NCI-H2171 treated with DMSO at 0.1 percent for 48 hours (cell line): ENCODE results near the gene PCSK6.
A peak's percentile ranks its signal among the peaks of the same experiment; 100 is the strongest.
"Not testable (repeated sequence)": the region's sequence is repeated elsewhere in the genome, so short reads cannot be mapped to it uniquely, and the experiment has no call there.

Experiments
- DNase-seq: peaks from one replicate; lab custom pipeline; 2025; lab: John Stamatoyannopoulos, UW

The PCSK6 gene

DNA sequence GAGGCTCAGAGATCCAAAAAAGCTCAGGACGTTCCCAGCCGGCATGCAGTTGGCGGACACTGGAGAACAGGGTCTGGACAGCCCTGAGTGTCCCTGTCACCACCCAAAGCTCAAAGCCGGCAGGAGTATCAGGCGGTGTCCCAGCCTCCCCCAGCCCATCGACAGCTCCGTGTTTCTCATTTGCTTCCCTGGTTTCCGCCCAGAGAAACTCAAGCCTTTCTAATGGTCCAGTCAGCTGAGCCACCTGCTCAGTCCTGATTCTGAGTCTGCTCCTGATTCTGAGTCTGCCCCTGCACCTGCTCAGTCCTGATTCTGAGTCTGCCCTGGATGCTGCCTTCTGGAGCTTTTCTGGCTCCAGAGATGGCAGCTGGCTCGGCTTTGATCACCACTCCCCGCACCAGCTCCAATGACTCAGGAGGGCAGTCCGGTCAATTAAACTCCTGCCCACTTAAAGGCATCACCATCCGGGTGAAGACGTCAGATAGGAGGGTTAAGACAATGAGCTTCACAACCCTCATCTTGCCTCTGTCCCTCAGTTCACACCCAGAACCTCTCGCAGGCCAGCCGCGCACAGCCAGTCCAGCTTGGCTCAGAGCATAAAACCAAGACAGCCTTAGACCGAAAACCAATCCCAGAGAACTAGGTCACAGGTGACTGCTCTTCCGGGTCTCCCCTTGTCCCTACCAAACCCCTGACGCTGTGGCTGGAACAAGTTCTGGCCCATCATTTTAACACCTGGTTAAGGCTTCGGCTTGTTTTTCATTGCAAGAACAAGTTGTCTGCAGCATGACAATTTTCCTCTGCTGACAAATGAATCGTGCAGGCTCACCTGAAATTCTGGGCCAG, 6.8 kb downstream of the PCSK6 start:
- peak; percentile 62 for DNase-seq

DNA sequence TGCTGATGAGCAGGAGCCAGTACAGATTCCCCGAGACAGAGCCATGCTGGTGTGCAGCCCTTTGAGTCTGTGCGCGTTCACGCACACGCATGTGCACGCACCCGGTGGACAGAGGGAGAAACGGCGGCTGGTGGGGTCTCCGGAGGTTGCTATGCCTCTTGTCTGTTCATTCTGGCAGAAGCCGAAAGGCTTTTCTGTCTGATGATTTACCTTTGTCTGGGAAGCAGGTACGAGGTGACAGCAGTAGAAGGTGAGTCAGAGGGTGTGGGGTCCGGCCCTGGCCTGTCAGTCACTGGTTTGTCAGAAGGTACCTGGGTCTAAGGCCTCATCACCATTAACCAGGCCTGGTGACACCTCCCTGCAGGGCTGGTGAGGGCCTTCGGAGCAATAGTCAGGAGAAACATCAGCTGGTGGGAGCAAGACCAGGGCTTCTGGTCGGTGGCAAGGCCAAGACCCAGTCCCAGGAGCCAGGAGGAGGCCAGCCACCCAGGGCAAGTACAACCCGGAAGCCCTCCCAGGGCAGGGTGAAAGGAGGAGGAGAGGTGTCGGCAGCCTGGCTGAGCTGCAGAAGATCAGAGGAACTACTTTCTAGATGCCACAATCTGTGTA, 7.5 kb downstream of the PCSK6 start:
- DNase-seq: no peak

DNA sequence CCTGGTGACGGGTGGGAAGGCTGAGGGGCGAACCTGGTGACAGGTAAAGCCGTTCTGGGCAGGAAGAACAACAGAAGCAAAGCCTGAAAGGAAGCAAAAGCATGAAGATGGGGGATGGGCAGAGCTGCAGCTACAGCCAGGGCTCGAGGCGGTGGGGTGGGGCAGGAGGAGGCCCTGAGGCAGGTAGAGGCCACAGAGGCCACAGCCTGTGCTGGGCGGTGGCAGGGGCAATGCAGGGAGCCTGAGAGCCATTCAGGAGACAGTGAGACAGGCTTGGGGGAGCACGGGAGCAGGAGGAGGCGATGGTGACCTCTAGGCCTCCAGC, 8.2 kb downstream of the PCSK6 start:
- DNase-seq: no peak

DNA sequence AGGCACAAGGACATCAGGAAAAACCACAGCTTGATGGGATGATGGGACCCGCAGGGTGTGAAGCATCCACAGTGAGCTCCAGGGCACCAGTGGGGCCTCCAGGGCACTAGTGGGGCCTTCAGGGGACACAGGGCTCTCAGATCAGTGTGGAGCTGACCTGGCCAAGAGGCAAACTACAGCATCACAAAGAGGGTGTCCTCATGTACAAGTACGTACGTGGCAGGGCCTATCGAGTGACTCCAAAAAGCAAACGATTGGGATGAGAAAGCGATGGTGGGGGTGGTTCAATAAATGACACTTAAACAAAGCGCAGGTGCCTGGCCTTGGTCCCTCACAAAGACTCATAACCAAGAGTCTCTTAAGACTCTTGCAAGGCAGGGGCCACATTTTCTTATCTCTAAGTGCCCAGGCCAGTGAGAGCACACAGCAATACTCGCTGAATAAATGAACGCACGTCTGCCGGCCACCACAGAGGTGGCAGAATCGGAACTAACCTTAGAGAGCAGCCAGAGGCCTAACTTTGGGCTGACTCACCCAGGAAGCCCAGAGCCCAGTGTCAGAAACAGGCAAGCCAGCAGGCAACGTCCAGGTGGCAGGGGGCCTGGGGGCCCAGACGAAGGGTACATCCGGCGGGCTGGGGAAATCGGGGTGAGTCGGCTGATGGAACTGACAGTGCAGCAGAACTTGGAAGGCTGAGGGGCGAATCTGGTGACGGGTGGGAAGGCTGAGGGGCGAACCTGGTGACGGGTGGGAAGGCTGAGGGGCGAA, 8.7 kb downstream of the PCSK6 start:
- no peak for DNase-seq

DNA sequence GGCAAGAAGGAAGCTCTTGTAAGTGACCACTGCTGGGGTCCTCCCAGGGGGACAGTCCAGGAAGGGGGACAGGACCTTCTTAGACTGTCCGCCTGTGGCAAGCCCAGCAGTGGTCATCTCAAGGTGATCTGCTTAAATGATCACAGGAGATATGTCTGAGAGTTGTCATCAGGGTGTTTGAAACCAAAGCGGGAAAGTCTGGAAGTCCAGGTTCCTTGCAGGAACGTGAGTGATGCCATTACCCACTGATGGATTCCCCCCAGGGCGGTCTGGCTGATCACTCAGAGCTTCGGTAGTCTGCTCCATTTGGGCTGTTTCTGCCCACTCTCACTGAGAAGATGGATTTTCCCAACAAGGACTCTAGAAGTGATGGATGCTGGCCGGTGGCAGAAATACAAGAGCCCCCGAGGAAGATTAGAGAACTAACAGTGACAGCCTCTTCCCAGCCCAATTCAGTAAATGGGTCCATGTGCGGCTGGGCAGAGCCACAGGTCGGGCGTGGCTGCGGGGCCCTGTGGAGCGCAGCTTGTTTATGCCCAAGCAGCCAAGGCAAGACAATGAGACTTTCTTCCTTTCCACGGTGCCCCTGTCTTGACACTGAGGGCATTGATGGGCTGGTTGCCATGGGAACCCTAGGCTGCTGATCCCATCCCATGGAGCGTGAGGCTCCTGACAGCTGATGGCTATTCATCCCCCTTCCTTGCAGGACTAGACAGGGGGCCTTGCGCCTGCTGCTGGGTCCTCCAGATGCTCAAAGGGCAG, 9.5 kb downstream of the PCSK6 start:
- DNase-seq: no peak

DNA sequence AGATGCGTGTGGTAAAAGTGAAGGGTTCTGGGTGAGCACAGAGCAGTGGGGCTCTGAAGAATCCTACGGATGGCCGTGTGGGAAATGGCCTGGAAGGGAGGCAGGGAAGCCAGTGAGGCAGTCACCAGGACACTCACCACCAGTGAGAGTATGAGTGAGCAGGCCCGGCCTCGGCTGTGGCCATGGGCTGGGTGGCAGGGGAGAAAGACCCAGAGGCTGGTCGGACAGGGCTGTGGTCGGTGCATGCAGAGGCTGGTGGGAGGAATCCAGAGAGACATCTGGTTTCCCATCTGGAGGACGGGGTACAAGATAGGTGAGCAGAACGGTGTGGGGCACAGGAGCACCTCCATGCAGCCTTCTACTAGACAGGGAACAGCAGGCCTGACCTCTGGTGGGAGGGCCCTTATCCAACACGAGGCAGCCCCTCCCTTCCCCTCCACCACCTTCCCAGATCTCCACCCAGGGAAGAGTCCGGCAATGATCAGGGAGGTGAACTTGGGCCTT, 10.1 kb downstream of the PCSK6 start:
- no peak for DNase-seq

DNA sequence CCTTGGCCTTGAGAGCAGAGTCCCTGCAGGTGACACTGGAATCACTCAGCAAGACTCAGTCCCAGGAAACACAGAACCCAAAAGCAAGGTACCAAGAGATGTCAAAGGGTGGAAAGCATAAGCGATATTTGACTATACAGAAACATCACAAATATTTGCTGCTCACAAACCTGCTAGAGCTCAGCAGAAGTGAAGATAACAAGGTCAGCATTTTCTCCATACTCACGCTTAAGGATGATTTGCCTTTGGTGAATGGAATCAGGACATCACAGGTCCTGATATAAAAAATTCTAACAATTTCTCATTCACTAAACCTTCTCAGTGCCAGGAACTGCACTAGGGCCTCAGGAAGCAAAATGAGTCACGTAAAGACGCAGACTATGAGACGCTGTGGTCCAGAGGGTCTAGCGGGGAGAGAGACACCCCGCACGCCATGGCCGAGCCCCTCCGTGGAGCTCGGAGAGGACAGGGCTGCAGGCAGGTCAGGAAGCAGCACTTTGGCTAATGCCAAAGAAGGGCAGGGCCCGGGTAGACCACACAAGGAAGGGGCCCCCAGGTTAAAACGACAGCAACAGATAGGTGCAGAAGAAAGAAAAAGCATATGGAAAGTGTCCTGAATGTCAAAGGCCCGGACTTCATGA, 10.7 kb downstream of the PCSK6 start:
- no peak for DNase-seq

DNA sequence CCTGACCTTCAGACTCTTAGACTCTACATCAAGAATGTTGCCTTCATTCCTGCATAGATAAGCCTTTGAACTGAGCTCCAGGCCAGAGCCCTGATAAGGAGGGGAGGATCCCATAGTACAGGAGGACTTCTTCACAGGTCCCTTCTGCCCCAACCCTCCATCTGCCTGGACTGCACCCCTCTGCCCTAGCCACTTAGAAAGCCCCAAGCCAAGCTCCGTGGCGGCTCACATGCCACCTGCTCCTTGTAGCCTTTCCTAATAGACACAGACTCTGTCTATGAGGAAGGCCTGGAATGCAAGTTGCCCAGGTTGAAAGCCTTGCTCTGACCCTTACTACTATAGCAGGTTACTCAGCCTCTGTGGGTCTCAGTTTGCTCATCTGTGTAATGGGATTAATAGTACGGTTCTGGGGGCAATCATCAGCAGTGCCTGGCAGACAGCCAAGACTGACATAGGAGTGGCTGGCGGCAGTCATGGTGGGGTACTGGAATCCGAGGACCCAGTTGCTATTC, 11.6 kb downstream of the PCSK6 start:
- DNase-seq: peak; percentile 24

DNA sequence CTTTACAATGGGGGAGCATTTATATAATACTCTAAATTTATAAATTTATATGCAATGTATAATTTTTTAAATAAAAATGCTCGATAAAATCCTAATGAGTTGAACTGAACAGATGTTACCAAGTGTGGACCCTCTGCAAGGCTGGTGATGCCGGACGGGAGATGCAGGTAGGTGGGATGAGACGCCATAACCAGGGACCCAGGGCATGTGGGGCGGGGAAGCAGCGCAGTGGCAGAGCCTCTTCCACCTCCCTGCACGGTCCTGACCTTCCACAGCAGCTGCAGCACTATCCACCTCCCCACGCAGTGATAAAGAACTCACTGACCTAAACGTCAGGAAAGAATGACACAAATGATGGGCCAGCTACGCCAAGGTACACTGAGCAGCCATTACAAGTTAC, 12.8 kb downstream of the PCSK6 start:
- DNase-seq: no peak

DNA sequence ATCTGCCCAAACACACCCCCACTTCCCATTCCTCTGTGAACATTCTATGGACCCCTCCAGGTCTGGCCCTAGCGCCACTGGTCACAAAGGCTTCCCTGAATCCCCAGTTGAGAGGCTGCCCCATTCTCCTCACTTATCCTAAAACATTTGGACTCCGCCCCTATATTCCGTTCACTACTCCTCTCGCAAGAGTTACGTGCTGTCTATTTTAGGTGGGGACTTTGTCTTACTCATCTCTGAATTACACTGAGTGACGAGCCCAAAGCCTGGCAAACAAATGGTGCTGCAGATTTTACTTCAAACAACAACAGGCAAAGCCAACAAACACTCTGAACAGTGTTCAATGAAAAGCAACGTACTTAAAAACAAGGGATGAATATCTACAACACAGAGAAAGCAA, 14.5 kb downstream of the PCSK6 start:
- DNase-seq: no peak

DNA sequence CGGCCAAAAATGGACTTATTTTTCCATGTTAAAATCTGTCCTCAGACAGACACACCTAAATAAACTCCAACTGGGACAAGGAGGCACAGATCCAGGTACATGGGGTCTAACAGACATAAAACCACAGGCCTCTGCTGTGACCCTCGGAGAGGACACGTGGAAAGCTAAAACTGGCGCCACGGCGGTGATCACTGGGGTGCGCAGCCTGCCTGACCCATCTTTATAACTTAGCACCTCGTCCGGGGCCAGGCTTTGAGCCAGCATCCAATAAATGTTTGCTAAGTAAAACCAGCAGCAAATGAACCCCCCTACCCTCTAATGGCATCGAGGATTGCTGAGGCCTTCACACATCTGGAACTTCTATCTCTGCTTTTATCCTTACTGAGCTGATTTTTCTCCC, 15.3 kb downstream of the PCSK6 start:
- DNase-seq: no peak

DNA sequence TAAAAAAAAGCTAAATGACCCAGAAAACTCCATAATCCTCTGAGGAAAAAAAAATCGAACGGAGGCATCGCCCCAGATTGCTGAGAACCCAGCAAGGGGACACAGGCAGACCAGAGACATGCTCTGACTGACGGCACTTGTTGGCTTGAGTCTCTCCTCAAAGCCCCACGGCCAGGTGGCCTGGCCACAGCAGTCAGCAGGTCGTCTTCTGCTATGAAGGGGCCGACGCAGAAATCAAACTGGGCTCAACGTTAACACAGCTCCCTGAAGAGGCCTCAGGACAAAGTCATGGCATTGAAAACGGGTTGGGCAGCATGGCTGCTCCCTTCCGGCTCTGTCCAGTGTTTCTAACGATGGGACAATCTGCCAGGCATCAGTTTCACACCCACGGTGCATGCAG, 17.5 kb downstream of the PCSK6 start:
- no peak for DNase-seq

DNA sequence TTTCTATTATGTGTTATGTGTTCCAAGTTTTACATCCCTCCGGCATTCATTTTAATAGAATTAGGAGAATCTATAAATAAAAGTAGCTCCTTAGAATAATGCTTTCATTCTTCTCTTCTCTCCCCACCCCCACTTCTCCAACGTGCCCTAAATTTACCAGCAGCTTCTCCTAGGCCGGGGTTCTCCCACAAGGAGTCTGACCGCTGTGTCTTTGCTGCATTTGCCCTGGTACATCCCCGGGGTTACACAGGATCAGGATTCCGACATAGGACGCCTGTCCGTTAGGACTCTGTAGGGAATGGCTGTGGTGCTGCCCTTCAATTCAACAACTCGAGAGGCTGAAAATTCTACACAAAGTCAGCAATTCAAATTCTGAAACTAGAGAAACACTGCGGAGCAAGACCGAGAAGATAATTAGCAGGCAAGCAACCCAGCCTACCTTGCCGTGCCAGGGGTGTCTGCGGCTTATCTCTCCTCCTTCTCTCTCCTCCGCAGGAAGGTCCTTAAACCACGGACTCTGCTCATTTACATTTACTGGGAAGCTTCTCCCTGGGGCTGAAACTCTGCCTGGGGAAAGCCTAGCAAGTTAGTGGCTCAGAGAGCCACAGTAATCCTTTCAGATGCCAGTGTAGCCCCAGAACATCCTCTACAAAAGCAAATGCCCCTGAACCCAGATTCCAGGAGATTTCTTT, 18.8 kb downstream of the PCSK6 start:
- no peak for DNase-seq

DNA sequence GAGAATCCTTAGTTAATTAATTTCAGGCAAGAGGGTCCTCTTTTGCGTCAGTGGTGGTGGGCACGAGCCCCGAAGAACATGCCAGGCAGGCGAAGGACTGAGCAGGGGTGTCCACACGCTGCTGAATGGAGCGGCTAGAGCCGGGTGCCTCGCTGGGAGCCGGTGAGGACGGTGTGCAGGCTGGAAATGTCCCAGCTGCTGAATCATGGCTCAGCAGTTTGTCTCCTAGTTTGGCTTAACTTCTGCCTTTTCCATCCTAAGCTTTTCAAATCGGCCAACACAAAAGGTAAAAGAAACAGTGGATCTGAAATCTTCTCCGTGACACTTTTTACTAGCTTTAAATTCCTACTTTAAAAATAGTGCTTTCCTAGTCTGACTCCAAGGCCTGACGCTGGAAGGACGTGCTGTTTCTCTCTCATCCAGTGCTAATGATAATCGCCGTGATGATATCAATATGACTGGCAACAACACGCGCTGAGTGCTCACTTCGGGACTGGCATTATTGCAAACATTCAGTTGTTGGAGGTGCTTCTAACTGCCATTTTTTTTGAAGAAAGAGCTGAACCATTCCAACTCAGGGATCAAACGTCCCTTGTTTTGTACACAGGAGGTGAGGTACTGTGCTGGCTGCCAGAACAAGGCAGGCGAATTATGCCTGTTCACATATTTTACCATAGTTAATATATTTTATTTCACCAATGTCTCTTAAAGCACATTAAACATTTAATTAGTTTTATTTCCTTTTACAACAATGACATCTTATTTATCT, 19.8 kb downstream of the PCSK6 start:
- no peak for DNase-seq

DNA sequence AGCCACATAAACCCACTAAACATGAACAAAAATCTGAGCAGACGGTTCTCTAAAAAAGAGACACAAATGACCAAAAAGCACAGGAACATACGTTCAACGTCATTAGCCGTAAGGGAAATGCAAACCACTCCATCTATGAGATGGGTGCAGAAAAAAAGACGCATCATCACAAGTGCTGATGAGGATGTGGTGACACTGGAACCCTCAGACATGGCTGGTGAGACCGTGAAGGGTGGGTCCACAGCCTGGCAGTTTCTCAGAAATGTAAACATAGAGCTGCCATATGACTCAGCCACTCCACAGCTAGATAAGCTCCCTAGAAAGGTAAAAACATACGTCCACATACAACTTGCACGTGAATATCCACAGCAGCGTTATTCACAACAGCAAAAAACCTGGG, 23.3 kb downstream of the PCSK6 start:
- no peak for DNase-seq

DNA sequence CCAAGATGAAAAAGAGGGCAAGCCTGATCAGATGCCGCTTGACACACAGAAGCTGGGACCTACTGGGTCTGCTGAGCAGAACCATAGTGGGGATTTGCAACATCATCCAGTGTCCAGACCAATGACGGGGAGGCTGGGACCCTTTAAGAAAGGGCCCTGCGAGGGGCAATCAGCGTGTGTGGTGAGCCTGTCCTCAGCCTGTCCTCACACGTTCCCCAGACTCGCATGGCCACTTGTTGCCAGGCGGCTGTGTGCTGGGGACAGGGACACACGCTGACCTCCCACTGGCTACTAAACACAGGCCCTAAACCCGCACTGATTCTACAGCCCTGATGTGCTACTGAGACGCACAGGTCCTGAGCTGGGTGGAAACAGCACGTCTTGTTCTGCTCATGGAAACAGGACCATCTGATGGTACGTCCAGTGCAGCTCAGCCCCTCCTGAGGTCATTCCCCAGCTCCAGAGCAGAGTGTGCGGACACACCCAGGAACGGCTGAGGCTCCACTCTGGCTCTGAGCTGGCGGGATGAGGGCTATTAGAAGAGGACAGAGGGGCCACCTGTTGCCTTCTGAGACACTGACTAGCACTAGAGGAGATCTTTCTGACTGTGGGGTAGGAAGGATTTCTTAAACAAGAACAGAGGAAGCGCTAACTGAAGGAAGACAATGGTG, 24.4 kb downstream of the PCSK6 start:
- DNase-seq: no peak

DNA sequence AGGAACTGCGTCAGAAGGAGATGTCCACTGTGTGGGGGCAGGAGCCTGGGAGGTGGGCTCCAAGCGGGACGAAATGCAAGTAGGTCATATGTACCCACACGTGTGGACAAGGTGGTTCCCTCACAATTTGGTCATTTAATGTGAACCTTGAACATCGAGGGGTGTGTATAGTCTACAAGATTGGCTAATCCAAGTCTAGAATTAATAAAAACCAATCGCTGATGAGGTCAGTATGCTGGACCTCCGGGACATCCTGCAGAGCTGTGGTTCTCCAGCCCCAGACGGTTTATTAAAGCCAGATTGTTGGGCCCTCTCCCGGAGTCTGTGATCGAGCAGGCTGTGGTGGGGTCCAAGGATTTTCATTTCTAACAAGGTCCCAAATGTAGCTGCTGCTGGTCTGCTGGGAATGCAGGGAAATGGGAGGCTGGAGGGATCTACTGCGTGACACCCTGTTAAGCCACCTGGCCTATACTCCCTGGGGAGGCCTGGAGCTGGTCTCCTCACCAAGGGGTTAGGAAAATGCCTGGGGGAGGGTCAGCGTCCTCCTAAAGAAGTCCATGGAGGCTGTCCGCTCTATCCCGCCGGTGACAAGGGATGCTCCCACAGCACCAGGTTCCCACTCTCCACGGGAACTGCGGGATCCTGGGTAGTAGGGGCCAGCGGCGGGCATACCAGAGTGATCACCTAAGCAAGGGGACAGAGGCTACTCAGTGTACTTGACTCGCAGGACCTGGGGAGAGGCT, 25.1 kb downstream of the PCSK6 start:
- DNase-seq: no peak

DNA sequence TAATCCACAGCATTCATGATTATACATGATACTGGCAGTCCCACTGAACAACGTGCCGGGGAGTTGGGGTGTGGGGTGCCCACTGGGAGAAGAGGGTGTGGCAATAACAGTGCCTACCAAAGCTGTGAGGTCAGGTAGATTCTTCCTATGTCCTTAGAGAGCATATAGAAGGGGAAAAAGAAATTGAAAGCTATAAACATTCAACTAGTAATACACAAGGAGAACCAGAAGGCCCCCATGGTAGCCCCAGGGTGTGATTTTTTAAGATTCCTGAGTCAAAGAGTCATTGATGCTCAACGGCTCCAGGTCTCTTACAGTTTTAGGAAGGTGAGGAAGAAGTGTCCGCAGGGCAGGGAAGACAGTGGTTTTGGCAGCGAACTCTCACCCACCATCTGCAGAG, 25.8 kb downstream of the PCSK6 start:
- DNase-seq: not testable (repeated sequence)

DNA sequence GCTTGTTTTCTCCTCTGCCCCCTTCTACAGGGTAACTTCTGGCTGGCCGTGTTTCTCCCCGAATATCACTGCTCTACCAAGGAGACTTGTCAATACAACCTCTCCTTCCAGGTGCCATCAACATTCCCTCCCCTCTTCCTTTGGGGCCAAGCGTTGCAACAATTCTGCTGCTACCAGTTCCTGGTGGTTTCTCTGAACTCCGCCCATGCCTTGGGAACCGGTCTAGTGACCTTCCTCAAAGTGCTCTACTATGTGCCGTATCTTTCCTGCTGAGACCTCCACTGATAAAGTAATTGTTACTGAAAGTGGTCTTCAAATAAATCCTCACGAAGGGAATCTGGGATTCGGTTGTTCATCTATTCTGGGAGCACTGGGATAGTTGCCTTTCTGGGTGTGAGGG, 26.2 kb downstream of the PCSK6 start:
- DNase-seq: no peak
